ENCODE measurements around the gene PEX5L. TPM values are rescaled to one million over a fixed set of nuclear protein-coding genes. Genes with fewer than 3 reads are reported as not detected.
"Not testable (repeated sequence)": the region's sequence is repeated elsewhere in the genome, so short reads cannot be mapped to it uniquely, and the experiment has no call there.

The PEX5L gene
- total RNA-seq, 1 donor from 2014 or later, result 0.08 TPM

- DNase-seq (ENCODE audit: low spot score), result no peak
Observed at GRCh38 chr3:180011927-180012326, 24.8 kb downstream of the PEX5L start.

- DNase-seq (ENCODE audit: low spot score), result not testable (repeated sequence)
Observed at GRCh38 chr3:180008318-180008717, 28.4 kb downstream of the PEX5L start.

- DNase-seq (ENCODE audit: low spot score), result no peak
Observed at GRCh38 chr3:180004542-180004941, 32.2 kb downstream of the PEX5L start.

DNA sequence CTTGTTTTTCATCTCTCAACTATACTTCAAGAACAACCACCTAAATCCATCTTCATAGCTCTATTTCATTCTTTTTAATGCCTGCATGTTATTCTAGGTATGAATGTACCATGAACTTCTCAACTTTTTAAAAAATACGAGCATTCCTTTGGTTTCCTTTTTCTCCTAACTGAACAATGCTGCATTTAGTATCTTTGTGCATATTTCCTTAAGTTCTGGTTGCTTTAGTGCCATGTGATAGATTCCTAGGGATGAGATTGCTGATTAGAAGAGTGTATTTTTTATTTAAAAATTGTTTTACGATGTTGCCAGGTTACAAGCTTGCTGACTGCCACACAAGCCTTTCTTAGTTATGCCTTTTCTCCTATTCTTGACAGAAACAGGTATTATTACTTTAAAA lies 34.7 kb downstream of the PEX5L start:
- DNase-seq (ENCODE audit: low spot score), result no peak

DNA sequence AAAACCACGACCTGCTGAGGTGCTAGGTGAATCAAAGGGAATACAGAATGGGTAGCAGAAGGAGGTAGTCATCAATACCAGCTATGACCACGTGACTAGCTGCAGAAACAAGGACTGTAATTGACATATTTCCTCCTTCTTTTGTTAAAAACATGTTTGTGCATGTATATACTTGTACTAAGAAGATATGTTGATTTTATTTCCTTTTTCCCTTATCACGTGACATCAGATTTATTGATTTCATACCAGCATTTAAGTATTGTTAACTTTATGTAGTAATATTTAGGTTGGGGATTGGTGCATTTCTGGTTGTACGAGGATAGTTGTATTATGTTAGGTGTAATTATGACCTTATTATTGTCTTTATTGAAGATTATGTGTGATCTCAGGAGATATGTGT lies 36.2 kb downstream of the PEX5L start:
- no peak for DNase-seq (ENCODE audit: low spot score)

DNA sequence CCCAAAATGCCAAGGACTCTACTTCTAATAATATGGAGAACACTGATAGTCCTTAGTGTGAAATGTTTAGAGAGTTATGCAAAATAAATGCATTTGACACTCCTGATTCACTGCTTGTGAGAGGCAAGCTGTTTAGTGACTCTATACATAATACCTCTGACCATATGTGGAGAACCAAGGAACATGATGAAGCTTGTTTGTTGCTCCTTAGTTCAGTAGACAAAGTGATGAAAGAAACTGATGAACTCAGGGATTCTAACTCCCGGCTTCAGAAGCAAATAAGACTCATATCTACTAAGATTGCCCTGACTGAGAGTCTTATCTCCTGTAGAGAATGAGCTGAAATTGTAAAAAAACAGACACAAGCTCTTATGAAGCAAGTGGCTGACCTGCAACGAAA lies 41.3 kb downstream of the PEX5L start:
- DNase-seq (ENCODE audit: low spot score), result no peak

GRCh38 chr3:179991883-179992282 lies 44.9 kb downstream of the PEX5L start:
- no peak for DNase-seq (ENCODE audit: low spot score)

DNA sequence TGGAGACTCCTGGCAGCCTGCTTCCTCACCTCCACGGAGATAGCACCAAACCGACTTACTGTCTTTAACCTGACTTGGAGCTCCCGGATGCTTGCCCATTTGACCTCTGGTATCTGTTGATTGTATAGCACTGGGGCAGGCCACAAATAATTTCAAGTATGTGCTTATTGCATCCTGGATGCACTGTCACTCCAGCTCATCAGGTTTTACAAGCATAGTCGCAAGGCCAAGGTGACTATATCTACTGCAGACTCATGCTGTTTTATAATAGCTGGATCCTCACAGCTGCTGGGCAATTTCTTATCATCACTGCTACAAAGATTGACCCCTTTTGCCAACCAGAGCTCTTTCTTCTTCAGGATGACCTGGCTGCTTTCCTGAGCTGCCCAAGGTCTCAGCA lies 45.6 kb downstream of the PEX5L start:
- no peak for DNase-seq (ENCODE audit: low spot score)

DNA sequence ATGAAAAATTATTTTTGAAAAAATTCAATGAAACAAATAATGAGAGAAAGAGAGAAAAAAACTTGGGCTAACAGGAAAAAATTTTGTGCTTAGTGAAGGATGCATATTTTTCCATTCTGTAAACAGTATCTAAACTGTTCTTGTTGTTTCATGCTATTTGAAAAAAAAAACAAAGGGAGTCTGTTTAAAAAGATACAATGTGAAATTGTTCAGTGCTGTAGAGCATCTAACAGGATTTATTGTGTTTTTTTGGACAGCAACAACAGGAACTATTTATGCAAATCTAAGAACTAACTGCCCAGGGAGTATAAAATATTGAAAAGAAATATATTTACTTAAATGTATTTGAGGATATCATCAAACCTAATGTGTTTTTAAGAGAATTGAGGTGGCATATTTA lies 55.1 kb downstream of the PEX5L start:
- DNase-seq (ENCODE audit: low spot score), result no peak

DNA sequence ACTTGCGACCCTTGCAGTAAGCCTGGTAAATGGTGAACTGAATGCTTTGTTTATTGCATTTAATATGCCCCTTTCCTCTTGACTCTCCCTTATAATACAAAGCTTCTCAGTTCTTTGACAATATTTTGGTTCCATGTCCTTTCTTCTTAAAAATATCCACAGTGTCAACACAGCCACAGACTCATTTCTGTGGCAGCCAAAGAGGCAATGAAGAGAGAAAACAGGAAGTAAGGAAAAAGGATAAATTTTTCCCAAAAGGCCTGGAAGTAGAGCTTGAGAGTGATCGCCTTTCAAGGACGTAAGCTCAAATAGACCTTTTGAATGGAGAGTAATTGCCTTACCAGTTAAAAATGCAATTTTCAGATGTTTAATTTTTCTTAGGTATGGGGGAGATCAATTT lies 59.4 kb downstream of the PEX5L start:
- DNase-seq (ENCODE audit: low spot score), result no peak

GRCh38 chr3:179973931-179974361 lies 62.8 kb downstream of the PEX5L start:
- DNase-seq (ENCODE audit: low spot score), result no peak

DNA sequence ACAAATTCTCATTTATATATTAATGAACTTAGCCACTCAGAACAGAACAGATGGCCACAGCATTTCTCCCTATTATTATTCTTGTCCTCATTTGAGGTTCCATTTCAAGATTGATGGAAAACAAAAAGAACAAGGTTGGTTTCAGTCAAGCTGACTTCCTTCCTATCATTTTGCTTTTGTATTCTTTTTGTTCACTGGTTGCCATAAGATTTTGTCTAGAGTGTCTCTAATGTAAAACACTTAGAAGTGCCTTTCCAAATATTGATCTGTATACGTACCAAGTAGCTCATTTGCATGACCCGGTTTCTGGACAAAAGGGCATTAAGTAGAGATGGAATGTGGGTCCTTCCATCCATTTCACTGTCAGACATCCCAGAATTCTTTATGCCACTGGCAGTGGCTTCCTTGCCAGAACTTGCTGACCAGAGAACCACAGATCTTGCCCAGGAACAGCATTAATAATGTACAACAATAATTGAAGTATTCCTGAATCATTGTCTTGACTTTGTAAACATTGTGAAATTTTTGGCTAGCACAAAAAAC lies 63.8 kb downstream of the PEX5L start:
- no peak for DNase-seq (ENCODE audit: low spot score)

DNA sequence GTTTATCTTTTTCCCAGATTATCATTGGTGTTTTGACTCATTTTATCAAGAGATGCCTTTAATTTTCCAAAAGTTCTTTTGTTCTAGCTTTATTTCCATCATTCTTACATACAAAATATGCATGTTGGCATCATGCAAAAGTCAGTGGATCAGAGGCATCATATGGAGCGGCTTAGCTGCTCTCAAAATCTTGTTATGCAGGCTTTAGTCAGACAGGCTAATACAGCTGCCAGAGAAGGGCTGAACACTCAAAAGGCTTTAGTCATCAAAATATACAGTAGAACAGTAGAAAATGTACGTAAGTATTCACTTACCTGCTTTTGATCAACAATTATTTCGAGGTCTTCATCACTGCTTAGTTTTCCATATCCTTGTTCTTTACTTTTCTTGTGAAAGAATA lies 65.5 kb downstream of the PEX5L start:
- DNase-seq (ENCODE audit: low spot score), result no peak

DNA sequence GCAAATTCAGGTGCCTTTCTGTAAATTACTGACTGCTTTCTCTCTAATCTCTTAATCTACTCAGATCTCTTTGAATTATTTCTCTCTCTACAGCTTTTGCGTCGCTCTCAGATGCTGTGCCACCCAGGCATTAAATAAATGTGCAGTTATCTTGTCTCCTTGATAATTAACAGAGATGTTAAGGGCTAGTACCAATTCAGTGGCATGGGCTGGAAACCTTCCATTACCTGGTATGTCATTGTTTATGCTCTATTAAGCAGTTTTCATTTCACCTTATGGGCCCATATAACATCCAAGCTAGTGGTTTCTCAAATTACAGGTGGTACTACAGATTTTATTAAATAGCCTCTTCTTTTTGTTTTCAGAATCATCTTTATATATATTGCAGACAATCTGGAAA lies 66.0 kb downstream of the PEX5L start:
- no peak for DNase-seq (ENCODE audit: low spot score)

DNA sequence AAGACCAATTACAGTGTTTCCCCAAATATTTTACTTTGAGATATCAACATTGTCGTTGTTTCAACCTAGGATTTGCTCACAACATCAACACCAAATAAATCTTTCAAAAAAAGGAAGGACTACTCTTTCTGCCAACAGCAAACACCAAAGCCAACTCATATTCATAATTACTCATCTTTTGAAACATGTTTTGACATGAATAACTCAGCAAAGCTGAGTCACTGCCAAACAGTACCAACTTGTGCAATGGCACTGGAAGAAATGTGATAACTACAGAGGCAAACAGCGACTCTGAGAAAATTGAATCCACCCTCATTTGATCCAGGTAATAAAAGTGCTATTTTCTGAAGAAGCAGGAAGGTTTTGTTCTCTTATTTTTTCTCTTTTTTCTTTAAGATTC lies 67.2 kb downstream of the PEX5L start:
- DNase-seq (ENCODE audit: low spot score), result no peak

- no peak for DNase-seq (ENCODE audit: low spot score)
Observed at GRCh38 chr3:179967622-179968021, 69.1 kb downstream of the PEX5L start.

DNA sequence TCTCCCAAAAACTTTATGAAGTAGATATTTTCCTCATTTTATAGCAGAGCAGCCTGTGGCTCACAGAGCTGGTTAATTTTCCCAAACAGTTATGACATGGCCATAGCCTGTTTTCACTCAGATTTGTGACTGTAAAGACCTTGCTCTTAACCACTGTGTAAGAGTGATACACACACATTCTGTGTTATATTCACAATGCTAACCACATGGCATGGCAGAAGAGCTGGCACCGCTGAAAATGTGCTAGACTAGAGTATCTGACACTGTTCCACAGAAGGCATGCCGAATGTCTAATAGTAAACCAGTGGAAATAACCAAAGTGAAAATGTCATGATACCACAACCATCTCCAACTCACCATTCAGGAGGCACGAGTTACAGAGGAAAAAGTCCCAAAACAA lies 71.8 kb downstream of the PEX5L start:
- DNase-seq (ENCODE audit: low spot score), result no peak

- DNase-seq (ENCODE audit: low spot score), result no peak
Observed at GRCh38 chr3:179962629-179963387, 73.9 kb downstream of the PEX5L start.

DNA sequence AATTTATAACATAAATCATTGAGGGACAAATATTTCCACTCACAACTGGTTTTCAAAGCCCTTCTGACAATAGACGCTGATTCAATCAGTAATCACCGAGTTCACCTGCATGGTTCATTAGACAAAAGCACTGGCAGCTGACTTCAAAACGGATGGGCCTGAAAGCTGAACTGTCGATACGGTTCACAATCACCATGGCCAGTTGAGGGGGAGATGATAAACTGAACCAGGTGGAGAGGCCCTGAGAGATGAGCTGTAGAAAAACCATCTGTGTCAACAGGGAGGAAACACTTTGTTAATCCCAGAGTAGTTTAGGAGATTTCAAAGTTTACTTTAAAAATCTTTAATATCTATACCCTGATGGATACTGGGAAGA lies 75.0 kb downstream of the PEX5L start:
- DNase-seq (ENCODE audit: low spot score), result no peak

DNA sequence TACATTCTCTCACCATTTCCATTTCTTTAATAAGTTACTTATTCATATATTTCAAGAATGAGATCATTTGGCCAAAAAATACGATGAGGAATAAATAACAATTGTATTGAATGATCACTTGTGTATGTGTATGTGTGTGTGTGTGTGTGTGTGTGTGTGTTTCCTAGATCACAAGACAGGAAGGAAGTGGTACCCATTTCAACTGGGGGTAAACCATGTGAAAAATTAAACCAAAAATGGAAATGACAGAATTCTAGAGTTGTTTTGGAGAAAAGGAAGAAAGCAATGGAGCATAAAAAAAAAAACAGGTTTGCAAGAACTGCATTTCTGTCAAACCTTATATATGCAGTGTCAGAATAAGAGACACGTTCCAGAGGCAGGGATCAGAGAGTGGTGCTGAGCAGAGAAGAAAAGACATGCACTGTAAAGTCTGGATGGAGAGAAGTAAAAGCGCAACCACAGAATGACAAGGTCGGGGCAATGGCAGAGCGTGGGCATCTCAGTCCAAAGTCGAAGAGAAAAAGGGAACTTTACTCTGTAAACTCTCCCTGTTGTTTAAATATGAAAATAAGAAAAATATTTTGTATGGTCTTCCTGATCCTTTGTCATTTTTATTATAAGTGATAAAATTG lies 75.5 kb downstream of the PEX5L start:
- DNase-seq (ENCODE audit: low spot score), result no peak

- no peak for DNase-seq (ENCODE audit: low spot score)
Observed at GRCh38 chr3:179958759-179959158, 78.0 kb downstream of the PEX5L start.

GRCh38 chr3:179958143-179958542 lies 78.6 kb downstream of the PEX5L start:
- DNase-seq (ENCODE audit: low spot score), result no peak

- DNase-seq (ENCODE audit: low spot score), result no peak
Observed at GRCh38 chr3:179957264-179957845, 79.4 kb downstream of the PEX5L start.

All from ureter (tissue), 1 donor.